Kidney glomerular epithelial cell (primary cell): Measurements from ENCODE around the gene SYCN.
"Not testable (repeated sequence)": the region's sequence is repeated elsewhere in the genome, so short reads cannot be mapped to it uniquely, and the experiment has no call there.

Experiments
- DNase-seq: peaks from one replicate; lab custom pipeline; 2025; lab: John Stamatoyannopoulos, UW

SYCN gene, protein sequence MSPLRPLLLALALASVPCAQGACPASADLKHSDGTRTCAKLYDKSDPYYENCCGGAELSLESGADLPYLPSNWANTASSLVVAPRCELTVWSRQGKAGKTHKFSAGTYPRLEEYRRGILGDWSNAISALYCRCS

DNA sequence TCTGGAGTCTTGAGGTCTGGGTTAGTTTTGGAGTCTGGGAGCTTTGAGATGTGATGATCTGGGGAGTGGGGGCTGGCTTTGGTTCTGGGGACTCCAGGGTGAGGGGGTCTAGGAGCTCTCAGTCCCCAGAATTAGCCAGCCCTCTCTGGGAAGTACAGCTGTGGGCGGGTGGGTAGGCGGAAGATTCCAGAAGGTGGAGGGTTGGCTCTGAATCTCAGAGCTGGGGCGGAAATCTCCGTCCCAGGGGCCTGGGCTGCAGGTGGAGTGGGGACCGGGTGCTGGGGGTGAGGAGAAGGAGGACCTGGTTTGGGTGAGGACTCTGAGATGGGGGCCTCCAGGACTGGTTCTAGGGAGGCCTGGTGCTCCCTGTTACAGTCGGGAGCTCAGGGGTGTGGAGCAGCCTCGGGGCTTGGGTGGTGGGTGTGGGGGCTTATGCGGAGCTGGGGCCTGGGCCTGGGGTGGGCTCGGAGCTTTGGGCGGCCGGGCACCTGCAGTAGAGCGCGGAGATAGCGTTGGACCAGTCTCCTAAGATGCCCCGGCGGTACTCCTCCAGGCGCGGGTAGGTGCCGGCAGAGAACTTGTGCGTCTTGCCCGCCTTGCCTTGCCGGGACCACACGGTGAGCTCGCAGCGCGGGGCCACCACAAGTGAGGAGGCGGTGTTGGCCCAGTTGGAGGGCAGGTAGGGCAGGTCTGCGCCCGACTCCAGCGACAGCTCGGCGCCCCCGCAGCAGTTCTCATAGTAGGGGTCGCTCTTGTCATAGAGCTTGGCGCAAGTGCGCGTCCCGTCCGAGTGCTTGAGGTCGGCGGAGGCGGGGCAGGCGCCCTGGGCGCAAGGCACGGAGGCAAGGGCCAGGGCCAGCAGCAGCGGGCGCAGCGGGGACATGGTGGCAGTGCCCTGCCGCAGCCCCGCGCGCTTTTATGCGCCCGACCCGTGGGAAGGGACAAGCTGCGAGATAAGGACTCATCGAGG is at the start of gene SYCN:
Gene SYCN, minus strand, starts transcription at position 892 of the 970 bp plus-strand sequence. Its CDS starts 9 bp downstream, at position 883.
- DNase-seq = no peak

DNA sequence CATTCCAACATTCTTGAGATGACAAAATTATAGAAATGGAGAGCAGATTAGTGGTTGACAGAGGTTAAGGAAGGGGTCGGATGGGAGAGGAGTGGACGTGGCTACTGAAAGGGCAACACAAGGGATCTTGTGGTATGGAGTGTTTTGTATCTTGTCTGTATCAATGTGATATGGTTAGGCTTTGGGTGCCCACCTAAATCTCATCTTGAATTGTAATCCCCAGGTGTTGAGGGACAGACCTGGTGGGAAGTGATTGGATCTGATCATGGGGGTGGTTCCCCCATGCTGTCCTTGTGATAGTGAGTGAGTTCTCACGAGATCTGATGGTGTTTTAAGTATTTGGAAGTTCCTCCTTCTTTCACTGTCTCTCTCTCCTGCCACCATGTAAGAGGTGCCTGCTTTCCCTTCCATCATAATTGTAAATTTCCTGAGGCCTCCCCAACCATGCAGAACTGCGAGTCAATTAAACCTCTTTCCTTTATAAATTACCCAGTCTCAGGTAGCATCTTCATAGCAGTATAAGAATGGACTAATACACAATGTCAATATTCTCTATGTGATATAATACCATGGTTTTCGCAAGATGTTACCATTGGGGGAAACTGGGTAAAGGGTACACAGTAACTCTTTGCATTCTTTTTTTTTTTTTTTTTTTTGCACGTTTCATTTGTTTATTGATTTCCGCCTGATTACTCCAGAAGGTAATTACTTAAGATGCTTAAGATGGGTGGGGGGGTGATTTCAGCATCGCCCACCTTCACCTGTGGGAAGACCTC is 49.5 kb upstream of the SYCN start:
- DNase-seq = no peak

DNA sequence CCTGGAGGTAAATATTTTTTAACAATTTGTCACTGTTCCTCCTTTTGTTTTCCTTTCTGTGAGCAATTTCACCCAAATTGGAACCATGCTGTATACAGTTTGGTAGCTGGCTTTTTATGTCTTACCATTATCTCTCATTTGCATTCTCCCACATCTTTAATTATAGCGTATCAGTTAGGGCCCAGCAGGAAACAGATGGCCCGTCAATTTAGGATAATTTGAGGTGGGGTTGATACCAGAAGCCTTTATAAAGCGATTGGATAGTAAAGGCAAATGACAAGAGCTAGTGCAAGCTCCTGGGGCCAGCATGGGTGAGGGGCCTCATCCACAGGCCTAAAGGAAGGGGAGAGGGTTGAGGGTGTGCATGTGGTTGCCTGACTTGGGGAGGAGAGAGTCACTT is 48.4 kb upstream of the SYCN start:
- DNase-seq = no peak

DNA sequence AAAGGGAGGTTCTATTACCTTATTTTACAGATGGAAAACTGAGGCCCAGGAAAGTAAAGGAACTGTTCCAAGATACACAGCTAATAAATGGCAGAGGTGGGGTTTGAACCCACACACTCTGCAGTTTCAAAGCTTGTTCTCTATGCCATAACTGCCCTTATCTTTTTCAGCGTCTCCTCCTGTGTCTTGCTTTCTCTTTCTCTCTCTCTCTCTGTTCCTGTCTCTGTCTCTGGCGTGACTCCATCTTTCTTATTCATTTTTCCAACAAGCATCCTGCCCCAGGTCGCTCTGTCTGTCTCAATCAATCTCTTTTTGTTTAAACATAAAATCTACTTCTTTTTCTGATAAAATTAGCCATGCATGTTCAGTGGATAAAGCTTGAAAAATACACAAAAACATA is 47.8 kb upstream of the SYCN start:
- no peak for DNase-seq

DNA sequence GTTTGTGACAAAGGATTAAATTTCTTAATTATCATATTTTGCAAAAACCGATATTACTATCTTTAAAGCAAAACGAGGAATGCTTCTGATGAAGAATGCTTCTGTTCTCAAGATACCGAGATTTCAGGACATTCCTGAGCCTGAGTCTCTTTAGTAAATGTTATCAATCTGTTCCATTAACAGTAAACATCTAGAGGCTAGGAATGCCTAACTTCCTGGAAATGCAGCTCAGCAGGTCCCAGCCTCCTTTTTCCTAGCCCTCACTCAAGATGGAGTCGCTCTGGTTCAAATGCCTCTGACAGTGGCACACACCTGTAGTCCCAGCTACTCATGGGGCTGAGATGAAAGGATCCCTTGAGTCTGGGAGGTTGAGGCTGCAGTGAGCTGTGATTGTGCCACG is 47.0 kb upstream of the SYCN start:
- DNase-seq = no peak

DNA sequence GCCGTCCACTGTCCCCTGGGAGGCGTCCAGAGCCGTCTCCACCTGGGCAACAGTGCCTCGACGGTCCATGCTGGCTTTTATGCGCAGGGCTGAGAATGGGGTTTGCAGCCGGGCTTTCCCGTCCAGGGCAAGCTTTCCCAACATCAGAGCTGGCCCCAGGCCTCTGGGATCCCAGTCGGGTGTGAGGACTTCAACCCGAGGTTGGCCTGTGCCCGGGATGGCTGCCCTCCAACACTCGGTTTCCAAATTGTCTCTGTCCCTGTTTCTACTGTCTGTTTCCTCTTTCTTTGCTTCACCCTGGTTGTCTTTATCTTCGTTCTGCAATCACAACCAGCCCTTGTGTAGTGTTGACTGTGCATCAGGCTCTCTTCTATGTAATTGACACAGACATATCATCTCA is 44.7 kb upstream of the SYCN start, which contains the start of gene IFNL4:
Gene IFNL4, minus strand, starts transcription at position 51 of the 400 bp plus-strand sequence.
- no peak for DNase-seq

DNA sequence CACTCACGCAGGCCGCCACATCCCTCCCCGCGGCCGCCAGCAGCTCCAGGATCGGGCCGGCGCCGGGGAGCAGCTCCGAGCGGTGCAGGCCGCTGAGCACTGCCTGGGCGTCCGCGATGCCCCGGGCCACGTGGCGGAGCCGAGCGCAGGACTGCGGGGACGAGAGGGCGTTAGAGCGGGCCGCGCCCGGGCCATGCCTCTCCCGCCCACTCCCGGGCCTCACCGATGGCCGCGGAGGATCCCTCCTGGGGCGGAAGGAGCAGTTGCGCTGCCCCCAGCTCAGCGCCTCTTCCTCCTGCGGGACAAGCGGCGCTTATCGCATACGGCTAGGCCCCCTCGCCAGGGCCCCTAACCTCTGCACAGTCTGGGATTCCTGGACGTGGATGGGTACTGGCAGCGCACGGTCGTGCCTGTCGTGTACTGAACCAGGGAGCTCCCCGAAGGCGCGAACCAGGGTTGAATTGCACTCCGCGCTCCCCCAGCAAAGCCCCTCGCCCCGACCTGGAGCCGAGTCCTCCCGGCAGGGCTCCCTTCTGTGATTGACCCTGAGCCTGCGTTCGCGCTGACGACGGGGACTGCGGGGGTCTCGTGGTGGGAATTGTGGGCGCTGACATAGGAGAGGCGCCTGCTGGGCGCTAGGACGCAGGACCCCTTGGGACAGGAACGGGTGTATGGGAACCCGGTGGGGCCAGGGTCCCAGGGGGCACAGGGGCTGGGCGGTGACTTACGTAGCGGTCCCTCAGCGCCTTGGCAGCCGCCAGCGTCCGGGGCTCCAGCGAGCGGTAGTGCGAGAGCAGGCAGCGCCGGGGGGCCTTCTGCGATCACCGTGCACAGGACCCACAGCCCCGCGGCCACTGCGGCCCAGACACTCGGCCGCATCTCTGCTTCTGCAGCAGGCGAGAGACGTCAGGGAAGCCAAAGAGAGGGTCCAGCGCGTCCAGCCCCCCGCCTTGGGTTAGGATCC is 43.9 kb upstream of the SYCN start:
- no peak for DNase-seq

DNA sequence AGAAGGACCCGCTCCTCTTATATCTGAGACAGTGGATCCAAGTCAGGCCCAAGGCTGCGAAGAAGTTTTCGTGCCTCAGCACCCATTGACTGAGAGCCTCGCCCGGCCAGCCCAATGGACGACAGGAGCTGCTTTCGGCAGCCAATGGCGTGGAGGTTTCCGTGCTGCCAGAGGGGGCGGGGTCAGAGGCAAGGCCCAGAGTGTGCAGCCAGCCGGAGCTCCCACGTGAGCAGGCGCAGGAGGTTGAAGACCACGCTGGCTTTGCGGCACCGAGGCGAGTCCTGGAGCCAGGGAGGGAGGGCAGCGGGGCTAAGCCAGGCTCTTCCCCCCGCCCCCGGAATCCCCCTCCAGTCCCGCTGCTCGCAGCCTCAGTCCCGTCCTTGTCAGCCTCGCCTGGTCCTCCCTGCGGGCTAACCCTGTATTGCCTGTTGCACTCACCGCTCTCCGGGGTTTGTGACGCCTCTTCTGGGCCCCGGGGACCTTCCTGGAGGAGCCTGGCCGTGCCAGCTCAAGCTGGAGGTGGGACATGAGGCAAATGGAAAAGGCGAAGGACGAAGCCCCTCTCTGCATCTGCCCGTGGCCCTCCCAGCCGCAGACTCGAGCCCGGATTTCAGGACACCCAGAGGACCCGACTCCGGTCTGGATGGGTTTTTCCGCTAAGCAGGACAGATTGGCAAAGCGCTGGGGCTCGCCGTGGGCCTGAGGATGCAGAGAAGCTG is 43.0 kb upstream of the SYCN start:
- no peak for DNase-seq

DNA sequence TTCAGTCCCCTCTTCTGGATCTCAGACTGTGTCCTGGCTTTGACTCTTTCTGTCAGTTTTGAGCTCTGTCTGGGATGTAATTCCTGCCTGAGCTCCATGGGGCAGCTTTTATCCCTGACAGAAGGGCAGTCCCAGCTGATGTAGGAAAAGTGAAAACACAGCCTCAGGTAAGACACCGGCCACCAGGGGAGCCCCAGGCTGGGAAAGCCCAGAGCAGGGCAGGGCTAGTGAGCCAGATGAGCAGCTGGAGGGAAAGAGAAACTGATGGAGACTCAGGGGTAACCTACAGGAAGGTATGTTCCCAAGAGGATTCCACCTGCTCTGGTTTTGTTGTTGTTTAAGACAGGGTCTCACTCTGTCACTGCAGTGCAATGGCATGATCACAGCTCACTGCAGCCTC is 41.1 kb upstream of the SYCN start:
- not testable (repeated sequence) for DNase-seq

DNA sequence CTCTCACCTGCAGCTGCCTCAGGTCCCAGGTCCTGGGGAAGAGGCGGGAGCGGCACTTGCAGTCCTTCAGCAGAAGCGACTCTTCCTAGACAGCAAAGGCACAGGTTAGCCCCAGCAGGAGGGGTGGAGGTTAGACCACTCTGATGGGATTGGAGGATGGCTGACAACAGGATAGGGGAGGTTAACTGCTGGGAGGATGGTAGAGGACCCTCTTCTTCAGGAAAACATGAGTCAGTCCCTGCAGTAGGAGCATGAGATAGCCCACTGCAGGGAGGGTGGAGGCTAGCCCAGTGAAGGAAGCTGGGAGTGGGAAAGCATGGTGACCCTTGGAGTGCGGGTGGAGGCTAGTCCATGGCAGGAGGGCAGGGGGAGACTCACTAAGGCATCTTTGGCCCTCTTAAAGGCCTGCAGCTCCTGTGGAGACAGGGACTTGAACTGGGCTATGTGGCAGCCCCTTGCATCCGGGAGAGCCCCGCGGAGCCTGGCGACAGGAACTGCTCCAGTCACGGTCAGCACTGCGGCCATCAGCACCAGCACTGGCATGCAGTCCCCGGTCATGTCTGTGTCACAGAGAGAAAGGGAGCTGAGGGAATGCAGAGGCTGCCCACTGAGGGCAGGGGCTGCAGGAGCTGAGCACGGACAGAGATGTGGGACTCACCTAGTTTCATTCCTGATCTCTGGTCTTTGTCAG is 40.5 kb upstream of the SYCN start, which contains the start of gene IFNL3:
Gene IFNL3, minus strand, starts transcription at position 597 of the 691 bp plus-strand sequence. Its CDS starts 39 bp downstream, at position 558.
- not testable (repeated sequence) for DNase-seq

DNA sequence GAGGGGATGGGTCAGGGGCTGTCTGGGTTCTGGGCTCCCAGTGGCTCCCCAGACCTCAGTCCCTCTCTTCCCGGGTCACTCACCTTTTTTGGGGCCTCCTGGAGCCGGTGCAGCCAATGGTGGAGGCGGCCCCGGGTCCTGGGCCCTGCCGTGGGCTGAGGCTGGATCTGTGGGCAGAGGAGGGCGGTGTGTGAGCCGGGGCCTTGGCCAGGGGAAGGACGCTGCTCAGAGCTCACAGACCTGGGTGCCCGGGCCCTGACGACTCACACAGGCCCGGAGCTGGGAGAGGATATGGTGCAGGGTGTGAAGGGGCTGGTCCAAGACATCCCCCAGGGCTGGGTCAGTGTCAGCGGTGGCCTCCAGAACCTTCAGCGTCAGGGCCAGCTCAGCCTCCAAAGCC is 39.7 kb upstream of the SYCN start:
- not testable (repeated sequence) for DNase-seq

DNA sequence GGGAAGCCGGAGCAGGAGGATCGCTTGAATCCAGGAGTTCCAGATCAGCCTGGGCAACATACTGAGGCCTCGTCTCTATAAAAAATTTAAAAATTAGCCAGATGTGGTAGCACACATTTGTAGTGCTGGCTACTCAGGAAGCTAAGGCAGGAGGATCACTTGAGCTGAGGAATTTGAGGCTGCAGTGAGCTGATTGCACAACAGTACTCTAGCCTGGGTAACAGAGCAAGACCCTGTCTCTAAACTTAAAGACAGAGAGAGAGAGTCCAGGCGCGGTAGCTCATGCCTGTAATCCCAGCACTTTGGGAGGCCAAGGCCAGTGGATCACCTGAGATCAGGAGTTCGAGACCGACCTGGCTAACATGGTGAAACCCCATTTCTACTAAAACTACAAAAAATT is 36.4 kb upstream of the SYCN start:
- DNase-seq = no peak

DNA sequence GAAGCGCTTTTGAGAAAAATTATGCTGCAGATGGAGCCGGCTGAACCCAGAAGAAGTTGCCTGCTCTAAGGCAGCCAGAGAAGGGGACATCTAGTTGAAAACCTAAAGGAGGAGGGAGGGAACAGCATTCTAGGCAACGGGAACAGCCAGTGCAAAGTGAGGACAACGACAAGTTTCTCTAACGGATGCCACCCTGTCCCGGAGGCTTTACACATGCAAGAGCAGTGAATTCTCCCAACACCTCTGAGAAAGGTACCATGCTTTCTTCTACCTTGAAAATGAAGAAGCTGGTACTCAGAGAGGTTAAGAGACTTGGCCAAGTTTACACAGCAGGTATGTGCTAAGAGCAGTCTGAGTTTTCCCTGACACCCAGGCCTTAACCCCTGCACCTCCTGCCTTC is 34.9 kb upstream of the SYCN start:
- DNase-seq = no peak

DNA sequence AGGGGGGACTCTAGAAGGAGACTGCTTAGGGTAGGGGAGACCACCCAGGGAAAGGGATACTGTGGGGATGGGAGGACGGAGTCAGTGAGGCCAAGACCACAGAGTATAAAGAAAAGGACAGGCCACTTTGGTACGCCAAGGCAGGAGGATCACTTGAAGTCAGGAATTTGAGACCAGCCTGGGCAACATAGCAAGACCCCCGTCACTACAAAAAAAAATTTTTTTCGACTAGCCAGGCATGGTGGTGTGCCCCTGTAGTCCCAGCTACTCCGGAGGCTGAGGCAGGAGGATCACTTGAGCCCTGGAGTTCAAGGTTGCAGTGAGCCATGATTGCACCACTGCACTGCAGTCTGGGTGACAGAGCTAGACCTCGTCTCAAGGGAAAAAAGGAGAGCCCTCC is 34.1 kb upstream of the SYCN start:
- DNase-seq = no peak

DNA sequence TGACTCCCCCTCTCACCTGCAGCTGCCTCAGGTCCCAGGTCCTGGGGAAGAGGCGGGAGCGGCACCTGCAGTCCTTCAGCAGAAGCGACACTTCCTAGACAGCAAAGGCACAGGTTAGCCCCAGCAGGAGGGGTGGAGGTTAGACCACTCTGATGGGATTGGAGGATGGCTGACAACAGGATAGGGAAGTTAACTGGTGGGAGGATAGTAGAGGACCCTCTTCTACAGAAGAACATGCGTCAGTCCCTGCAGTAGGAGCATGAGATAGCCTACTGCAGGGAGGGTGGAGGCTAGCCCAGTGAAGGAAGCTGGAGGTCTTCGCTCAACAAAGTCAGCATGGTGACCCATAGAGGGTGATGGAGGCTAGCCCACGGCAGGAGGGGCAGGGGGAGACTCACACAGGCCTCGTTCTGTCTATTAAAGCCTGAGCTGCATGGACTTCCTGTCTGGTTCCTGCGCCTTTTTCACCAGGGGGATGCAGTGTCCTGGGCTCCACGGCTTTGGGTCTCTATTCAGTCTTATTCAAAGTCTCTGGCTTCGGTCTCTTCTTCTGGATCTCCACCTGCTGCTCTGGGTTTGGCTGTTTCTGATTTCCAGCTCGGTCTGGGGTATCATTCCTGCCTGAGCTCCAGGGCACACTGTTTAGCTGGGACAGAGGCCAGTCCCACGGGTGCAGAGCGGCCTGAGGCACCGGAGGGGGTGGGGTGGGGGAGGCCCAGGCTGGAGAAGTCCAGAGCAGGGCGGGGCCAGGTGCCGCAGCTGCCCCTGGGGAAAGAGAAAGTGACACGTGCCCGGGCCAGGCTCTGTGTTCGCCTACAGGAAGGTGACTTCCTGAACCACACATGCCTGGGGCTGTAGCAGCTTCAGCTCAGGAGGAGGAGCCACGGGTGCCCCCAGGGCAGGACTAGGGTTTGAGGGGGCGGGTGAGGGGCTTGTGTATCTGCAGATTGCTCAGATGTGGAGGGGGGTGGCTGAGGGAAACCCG is 33.4 kb upstream of the SYCN start:
- no peak for DNase-seq

DNA sequence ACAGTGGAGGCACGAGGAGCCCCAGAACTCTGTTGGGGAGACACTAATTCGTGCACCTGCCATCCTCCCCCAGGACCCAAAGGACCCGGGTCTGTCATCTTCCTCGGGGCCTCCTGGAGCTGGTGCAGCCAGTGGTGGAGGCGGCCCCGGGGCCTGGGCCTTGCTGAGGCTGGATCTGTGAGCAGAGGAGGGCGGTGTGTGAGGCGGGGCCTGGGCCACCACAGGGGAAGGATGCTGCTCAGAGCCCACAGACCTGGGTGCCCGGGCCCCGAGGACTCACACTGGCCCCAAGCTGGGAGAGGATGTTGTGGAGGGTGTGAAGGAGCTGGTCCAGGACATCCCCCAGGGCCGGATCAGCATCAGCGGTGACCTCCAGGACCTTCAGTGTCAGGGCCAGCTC is 32.5 kb upstream of the SYCN start:
- no peak for DNase-seq

DNA sequence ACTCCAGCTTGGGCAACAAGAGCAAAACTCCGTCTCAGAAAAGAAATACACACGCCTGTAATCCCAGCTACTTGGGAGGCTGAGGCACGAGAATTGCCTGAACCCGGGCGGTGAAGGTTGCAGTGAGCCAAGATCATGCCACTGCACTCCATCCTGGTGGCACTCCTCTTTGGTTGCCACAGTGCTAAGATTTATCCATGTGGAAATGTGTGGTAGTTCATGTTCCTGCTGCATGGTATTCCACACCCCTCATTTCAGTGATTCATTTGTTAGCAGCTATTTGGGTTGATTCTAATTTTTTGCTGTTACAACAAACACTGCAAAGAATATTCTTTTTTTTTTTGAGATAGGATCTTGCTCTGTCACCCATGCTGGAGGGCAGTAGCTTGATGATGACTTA is 28.6 kb upstream of the SYCN start:
- DNase-seq = no peak

DNA sequence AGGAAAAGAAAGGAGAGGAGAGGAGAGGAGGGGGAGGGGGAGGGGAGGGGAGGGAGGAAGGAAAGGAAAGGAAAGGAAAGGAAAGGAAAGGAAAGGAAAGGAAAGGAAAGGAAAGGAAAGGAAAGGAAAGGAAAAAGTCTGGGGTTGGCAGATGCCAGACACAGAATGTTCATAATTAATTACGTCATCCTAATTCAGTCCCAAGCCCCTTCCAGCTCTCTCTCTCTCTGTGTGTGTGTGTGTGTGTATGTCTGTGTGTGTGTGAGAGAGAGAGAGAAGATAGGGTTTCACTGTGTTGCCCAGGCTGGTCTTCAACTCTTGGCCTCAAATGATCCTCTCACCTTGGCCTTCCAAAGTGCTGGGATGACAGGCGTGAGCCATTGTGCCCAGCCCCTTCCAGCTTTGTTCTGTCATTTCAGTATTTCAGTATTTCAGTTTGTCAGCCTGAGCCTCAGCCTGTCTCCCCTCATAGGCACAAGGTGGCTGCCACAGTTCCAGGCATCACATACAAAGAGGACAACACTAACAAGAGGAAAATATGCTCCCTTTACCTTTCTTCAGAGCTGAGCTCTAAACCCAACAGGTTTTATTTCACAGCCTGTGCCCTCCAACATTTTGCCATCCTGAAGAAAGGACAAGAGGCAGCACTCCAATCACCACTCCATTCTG is 26.2 kb upstream of the SYCN start:
- DNase-seq = no peak
